OCI-LY1 (cell line): Measurements from ENCODE around the gene DHRS3.

Experiments
- CTCF ChIP-seq: fragments of 200-600 bp; sonication (generic), shearing (Covaris generic); IDR thresholded peaks from 2 replicates; pipeline ENCODE4 v1.5.1; 2017; ENCODE audit warnings: mild to moderate bottlenecking, antibody characterized with exemption, low read length, moderate library complexity, mixed read lengths
- EZH2 ChIP-seq: fragments of 200-600 bp; sonication (generic), shearing (Covaris generic); IDR thresholded peaks from 2 replicates; pipeline ENCODE4 v1.8.0; 2017; ENCODE audit warnings: borderline replicate concordance, mixed run types, mild to moderate bottlenecking, antibody characterized with exemption, low read length, moderate library complexity, mixed read lengths

DNA sequence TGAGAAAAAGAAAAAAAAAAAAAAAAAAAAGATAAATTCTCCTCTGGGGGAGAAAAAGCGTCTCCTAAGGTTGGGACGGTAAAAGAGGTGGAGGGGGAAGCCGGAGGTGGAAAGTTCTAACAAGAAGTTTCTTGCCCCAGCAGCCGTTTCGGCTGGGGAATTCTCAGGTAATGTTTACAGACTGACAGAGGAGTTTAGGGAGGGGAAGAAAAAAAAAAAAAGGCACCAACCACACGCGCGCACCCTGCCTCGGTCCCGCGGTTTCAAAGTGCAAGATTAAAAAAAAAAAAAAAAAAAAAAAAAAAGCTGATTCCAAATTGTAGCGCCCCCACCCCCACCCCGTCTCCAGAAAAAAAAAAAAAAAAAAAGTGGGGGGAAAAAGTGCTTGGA lies 504 bp downstream of the DHRS3 start:
- TF ChIP-seq CTCF (no peak), EZH2 (no peak)
